Activated CD4-positive, alpha-beta T cell treated with anti-CD3 and anti-CD28 coated beads for 4 hours (primary cell): ENCODE results near the gene RAPGEF1.
"Not testable (repeated sequence)": the region's sequence is repeated elsewhere in the genome, so short reads cannot be mapped to it uniquely, and the experiment has no call there.

ENCODE experiments used
- DNase-seq, 2 donors: peaks; one replicate each; pipeline ENCODE4 v3.0.0-alpha.2; 2020

Gene RAPGEF1

DNA sequence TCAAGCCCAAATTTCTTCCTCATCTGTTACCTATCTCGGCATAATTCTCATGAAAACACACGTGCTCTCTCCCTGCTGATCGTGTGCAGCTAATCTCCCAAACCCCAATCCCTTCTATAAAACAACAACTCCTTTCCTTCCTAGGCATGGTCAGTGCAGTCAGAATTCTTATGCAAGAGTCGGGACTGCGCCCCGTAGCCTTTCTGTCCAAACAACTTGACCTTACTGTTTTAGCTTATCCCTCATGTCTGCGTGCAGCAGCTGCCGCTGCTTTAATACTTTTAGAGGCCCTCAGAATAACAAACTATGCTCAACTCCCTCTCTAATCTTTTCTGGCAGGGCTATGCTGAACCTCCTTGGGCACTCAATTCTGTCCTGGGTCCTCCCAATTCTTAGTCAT is 189.4 kb downstream of the RAPGEF1 start:
- DNase-seq = not testable (repeated sequence)

DNA sequence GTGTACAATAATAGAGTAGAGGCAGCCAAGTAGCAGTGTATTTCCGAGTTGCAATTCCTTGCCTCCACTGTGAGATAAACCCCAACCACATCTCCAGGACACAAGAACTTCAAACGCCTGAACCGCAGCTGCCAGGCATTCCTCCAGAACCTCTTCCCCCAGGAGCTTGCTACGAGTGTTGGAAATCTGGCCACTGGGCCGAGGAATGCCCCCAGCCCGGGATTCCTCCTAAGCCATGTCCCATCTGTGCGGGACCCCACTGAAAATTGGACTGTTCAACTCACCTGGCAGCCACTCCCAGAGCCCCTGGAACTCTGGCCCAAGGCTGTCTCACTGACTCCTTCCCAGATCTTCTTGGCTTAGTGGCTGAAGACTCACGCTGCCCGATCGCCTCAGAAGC is 190.7 kb downstream of the RAPGEF1 start:
- DNase-seq = not testable (repeated sequence)

DNA sequence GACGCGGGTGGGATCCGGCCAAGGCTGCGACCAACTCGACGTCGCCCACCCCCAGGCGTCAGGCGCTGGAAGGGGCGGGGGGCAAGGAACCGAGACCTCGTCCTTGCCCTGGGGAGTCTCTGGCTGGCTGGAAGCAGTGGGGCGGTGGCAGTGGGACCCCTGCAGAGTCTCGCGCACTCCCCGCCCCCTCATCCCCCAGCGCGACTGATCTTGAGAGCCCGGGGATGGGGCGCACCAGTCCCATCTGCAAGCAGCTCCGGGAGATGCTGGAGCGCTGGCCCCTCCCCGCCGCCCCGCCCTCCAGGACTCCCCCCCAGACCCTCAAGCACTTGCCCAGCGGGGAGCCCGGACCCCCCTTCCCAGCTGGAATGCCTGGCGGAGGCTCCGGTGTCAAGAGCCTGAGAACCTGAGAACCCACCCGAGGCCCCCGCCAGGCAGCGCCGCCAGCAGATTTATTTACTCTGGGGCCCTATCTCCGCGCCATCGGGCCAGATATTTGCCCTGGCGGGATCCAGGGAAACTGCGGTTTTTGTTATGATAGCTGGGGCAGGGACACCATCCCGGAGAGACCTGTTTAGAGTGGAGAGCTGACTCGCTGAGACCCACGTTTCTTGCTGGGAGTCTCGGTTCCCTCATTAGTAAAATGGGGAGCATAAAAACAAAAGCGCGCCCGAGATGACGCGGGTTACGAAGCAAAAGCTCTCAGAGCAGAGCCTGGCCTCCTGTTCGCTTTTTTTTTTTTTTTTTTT is 193.4 kb downstream of the RAPGEF1 start:
- DNase-seq = no peak

DNA sequence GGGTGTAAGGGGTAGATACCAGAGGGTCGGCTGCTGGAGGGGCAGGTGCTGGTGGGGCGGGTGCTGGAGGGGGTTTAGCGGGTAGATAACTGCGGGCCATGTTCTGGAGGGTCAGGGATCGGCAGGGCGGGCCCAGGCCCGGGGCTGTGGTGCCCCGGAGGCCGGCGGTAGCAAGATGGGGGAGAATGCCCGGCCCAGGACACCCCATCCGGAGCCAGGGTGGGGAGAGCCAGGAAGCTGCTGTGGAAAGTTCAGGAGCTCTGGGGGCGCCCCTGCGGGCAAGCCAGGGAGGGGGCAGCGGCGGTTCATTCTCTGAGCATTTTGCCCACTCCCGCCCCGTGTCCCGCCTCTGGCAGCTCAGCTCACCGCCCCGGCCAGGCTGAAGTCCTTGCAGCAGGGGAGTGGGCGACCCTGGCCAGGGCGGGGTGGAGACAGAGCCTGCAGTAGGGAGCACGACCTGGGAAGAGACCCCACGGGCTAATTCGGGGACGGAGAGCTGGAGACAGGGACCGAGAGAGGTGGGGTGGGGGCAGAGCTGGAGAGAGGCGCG is 194.0 kb downstream of the RAPGEF1 start:
- DNase-seq = no peak

DNA sequence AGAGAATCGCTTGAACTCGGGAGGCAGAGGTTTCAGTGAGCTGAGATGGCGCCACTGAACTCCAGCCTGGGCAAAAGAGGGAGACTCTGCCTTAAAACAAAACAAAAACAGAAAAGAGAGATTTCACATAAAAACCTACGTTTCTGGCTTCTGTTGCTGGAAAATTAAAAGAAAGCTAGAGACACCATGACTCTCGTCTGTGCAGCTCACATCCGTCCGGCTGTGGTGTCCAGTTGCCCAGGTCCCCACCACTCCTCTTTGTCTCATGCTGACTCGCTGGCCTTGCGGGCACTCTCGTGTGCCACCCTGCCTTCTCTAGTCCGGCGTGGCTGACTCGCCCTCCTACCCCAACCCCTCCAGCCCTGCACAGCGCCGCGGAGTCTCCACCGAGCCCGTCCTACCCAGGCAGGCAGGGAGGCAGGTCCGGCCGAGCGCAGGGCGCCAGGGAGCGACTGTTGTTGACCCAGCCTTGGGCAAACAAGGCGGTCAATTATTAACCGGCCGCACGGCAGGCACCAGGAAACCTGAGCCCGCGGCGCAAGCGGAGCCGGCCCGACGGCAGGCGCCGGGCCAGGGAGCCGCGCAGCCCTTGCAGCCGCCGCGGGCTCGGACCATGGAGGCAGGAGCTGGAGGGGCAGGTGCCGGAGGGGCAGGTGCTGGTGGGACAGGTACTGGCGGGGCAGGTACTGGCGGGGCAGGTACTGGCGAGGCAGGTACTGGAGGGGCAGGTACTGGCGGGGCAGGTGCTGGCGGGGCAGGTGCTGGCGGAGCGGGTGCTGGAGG is 194.7 kb downstream of the RAPGEF1 start, which contains the start of gene PRRT1B:
PRRT1B (plus strand) TSS at position 521 of the 783 bp plus-strand sequence; CDS start at position 614, 93 bp downstream.
- DNase-seq = no peak

DNA sequence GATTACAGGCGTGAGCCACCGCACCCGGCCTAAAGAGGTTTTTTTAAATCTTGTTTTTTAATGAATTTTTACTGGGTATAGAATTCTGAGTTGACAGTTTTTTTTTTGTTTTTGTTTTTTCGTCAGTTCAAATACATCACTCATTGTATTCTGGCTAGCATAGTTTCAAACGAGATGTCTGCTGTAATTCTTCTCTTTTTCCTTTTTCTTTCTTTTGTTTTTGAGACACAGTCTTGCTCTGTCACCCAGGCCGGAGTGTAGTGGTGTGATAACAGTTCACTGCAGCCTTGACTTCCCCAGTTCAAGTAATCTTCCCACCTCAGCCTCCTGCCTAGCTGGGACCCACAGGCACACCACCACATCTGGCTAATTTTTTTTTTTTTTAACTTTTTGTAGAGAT is 196.7 kb downstream of the RAPGEF1 start:
- DNase-seq = no peak

DNA sequence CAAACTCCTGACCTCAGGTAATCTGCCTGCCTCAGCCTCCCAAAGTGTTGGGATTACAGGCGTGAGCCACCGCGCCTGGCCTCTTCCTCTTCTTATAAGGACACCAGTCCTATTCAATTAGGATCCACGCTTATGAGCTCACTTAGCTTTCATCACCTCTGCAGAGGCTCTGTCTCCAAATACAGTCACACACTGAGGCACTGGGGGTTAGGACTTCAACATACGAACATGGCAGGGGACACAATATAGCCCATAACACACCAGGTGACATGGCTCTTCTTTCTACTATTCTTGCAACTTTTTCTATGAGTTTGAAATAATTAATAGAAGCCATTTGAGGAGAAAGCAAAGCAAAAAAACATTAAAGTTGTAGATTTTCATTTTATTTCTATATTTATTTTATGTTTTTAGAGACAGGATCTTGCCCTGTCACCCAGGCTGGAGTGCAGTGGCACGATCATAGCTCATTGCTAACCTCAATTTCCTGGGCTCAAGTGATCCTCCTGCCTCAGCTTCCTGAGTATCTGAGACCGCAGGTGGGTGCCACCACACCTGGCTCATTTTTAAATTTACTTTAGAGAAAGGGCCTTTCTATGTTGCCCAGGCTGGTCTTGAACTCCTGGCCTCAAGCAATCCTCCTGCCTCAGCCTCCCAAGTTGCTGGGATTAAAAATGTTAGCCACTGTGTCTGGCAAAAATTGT is 200.5 kb downstream of the RAPGEF1 start:
- no peak for DNase-seq

DNA sequence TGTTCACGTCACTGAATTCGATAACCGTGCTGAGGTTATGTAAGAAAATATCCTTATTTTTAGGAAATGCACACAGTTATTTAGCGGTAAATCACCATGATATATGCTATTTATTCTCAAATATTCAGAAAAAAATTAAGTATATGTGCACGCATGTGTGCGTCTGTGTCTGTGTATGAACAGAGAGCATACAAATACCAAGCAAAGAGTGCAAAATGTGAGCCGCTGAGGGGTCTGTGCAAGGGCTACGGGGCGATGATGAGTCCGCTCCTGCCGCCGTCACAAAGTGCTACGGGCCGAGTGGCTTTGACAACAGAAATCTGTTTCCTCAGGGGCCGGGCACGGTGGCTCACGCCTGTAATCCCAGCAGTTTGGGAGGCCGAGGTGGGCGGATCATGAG is 201.9 kb downstream of the RAPGEF1 start:
- no peak for DNase-seq

DNA sequence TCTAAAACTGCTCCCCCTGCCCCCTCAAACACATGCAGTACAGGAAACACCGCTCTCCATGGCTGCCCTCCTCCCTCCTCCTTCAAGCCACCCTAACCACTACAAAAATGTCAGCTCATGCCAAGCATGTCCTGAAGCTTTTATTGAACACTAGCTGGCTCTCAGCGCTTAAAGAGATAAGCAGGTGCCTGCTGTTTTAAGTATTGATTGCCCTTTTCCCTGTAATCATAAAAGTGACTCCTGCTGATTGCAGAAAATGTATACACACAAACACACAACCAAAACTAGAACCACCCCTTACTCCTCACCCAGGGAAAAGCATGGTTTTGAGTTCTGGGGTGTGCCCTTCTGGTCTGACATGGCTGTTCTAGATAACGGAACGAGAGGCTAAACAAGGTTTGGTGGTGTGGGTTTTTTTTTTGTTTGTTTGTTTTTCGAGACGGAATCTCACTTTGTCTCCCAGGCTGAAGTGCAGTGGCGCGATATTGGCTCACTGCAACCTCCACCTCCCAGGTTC is 205.1 kb downstream of the RAPGEF1 start:
- DNase-seq = no peak

DNA sequence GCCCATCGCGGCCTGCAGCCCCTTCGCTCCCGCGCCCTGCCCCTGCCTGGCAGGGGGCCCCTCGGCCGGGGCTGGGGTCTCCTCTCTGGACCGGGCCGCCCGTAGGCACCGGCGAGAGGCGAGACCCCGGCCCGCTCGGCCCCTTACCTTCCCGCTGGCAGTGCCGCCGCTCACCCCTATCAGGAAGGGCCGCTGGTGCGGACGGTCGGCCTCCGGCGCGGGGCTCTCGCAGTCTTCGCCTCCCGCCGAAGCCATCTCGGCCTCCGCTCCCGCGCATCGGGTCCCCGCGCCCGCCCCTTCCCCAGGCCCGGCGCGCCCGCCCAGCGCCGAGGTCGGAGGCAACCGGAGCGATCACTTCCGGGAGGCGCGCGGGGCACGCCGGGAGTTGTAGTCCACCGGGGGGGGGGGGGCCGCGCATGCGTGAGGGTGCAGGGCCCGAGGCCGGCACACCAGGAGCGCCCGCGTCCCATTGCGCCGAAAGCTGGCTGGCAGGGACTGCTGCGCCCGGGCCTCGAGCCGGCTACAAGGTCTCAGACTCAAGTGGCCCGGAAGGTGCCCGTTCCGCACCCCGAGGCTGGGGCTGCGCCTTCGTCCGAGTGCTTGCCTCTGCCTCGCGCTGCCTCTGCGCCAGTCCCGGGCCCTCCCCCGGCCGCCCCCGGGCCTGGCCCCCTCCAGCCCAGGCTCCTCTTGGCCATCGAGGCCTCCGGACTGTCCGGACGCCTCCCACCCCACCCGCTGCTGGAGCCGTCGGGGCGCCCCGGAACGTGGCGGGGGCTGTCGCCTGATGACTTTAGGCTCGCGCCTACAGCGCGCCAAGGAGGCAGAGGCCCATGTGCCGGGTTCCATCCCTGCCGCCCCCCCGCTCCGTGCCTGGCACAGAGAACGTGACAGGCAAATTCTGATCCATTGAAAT is 208.7 kb downstream of the RAPGEF1 start, which contains the start of gene UCK1:
UCK1 (minus strand) TSS at position 344 of the 913 bp plus-strand sequence; CDS start at position 255, 89 bp downstream.
- DNase-seq = peak; percentile 71 to 81

DNA sequence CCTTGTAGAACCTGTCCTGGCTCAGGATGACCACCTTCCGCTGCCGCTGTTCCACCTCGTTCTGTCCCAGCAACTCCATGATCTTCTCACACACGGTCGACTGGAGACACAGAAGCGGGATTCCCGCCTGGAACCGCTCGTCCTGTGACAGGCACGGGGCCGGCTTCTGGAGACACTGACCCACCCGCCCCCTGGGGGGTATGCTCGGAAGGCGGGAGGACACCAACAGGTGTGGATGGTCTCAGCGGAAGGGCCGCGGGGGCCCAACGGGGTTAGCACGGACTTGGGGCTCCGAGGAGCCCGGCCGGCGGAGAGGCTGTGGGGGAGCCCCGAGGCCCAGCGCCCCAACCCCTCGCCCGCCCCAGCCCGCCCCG is 209.3 kb downstream of the RAPGEF1 start:
- DNase-seq = no peak

DNA sequence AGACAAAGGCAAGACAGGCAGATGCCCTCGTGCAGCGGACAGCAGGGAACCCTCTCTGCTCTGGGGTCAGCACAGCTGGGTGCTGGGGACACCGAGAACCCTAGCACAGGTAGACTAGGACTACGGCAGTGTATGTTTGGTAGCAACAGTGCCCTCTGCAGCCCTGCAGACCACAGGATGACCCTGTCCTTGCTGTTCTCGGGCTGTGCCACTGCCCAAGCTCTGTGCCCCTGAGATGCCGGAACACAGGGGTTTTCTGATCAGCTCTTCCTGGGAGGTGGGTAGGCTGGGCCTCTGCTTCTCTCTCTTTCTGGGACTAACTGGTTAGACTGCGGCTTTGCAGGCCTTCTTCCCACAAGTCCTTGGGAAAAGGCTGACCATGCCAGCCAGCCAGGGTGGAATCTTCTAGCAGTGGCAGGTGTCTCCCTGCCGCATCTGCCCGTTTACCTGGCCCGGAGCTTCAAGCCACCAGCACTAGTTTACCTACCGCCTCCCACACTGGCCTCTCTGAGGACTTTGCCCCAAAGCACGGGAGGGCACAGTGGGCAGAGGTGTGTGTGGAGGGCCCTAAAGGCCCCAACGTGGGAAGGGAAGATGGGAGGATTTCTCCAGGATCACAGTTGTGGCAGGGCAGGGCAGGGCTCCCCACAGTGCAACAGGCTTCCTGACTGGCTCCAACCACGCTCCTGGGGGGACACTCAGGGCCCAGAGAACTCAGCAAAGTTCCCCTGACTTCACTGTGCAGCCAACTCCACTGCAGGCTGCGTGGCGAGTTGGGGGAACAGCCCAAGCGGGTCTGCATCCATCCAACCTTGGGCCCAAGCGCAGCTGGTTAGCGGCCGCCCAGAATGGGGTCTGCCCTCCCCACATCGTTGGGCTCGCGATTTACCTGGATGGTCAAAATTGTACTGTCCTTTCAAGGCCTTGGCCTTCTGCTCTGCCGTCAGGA is 210.0 kb downstream of the RAPGEF1 start:
- no peak for DNase-seq

DNA sequence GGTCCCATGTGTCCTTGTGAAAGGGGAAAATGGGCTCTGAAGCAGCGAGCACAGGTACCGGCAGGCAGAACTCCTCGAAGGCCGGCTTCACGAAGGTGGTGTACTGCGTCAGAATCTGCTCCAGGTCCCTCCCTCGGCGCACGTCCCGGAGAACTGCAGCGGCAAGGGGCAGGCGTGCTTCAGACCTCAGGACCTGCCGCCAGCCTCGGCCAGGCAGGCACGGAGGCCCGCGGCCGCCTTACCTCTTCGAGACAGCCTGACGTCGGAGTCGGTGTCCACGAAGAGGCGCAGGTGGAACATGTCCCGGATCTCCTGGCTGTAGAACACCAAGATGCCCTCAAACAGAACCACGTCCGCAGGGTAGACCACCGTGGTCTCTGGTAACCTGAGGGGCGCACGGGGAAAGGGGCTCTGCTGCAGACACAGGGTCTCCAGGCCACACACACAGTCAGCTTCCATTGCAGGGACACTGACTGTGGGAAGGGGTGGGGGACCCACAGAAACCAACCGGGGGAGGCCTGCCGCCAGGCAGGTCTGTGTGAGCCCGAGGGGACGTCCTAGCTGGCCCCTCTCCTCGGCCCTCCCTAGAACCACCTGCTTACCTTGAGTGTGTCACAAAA is 210.9 kb downstream of the RAPGEF1 start:
- no peak for DNase-seq

DNA sequence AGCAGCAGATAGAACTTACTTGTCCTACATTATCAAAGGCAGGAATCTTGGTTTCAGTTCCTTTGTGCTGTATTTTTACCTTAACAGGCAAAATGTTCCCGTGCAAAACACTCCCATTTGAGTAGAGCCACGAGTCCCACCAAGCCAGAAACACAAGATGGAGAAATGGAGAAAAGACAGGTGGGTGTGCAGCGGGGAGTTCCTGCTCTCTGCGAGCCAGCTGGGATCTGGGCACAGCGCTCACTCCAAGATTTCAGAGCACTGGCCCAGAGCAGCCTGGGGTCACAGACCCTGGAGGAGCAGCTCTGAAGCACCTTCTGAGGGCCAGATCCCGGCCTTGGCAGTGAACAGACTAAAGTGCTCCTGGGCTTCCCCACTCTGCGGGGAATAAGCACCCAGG is 211.7 kb downstream of the RAPGEF1 start:
- no peak for DNase-seq
